ENCODE measurements around the gene NPAS3.

Gene NPAS3

GRCh38 chr14:33510063-33510481 lies 571.4 kb downstream of the NPAS3 start:
- H3K4me3 ChIP-seq (ENCODE audit: low read length): no peak overlapping the region
- no peak for TF ChIP-seq CTCF (IDR thresholded peaks at IDR 0.05; ENCODE audit: insufficient read depth, low read depth, low read length, missing control alignments)
- DNase-seq (ENCODE audit: low read depth): peak; percentile 68

GRCh38 chr14:33510991-33511390 lies 572.3 kb downstream of the NPAS3 start:
- no peak for TF ChIP-seq CTCF (IDR thresholded peaks at IDR 0.05; ENCODE audit: insufficient read depth, low read depth, low read length, missing control alignments)
- H3K4me3 ChIP-seq (ENCODE audit: low read length): no peak overlapping the region
- DNase-seq (ENCODE audit: low read depth): no peak

- H3K4me3 ChIP-seq (ENCODE audit: low read length): no peak overlapping the region
- peak; percentile 18 for DNase-seq (ENCODE audit: low read depth)
- no peak for TF ChIP-seq CTCF (IDR thresholded peaks at IDR 0.05; ENCODE audit: insufficient read depth, low read depth, low read length, missing control alignments)
These were observed 573.4 kb downstream of the NPAS3 start for GRCh38 chr14:33511851-33512640.

GRCh38 chr14:33515441-33515840 lies 576.8 kb downstream of the NPAS3 start:
- H3K4me3 ChIP-seq (ENCODE audit: low read length): no peak overlapping the region
- DNase-seq (ENCODE audit: low read depth): no peak
- no peak for TF ChIP-seq CTCF (IDR thresholded peaks at IDR 0.05; ENCODE audit: insufficient read depth, low read depth, low read length, missing control alignments)

- TF ChIP-seq CTCF (IDR thresholded peaks at IDR 0.05; ENCODE audit: insufficient read depth, low read depth, low read length, missing control alignments): no peak
- DNase-seq (ENCODE audit: low read depth): no peak
- no peak overlapping the region for H3K4me3 ChIP-seq (ENCODE audit: low read length)
These were observed 577.2 kb downstream of the NPAS3 start for GRCh38 chr14:33515899-33516298.

- no peak for TF ChIP-seq CTCF (IDR thresholded peaks at IDR 0.05; ENCODE audit: insufficient read depth, low read depth, low read length, missing control alignments)
- DNase-seq (ENCODE audit: low read depth): no peak
- no peak overlapping the region for H3K4me3 ChIP-seq (ENCODE audit: low read length)
These were observed 578.3 kb downstream of the NPAS3 start for GRCh38 chr14:33516898-33517436.

- DNase-seq (ENCODE audit: low read depth): no peak
These were observed 582.5 kb downstream of the NPAS3 start for GRCh38 chr14:33521192-33521591.

More at GRCh38 chr14:33521192-33521591, 582.5 kb downstream of the NPAS3 start:
- no peak for TF ChIP-seq CTCF (IDR thresholded peaks at IDR 0.05; ENCODE audit: insufficient read depth, low read depth, low read length, missing control alignments)
- no peak overlapping the region for H3K4me3 ChIP-seq (ENCODE audit: low read length)

Data from epithelial cell of esophagus (primary cell).